ENCODE results near the gene DPP4.

GRCh38 chr2:161952783-161953191 is 121.2 kb downstream of the DPP4 start:
- TF ChIP-seq CTCF (IDR thresholded peaks at IDR 0.05; ENCODE audit: low read depth, low read length) (no peak), EZH2phosphoT487 (IDR thresholded peaks at IDR 0.05; ENCODE audit: low read depth) (no peak)
